ENCODE measurements around the gene GSTM4. TPM values are rescaled to one million over a fixed set of nuclear protein-coding genes. Genes with fewer than 3 reads are reported as not detected.
"Not testable (repeated sequence)": the region's sequence is repeated elsewhere in the genome, so short reads cannot be mapped to it uniquely, and the experiment has no call there.

The GSTM4 gene
- polyA plus RNA-seq, 1 donor from 2014 or later: 0.71 TPM

GRCh38 chr1:109695138-109695537, 39.2 kb downstream of the GSTM4 start:
- H3K9me3 ChIP-seq (ENCODE audit: low read length); H4K20me1 ChIP-seq (ENCODE audit: insufficient read depth): not testable (repeated sequence)

GRCh38 chr1:109697066-109697465, 41.2 kb downstream of the GSTM4 start:
- H3K9me3 ChIP-seq (ENCODE audit: low read length): no peaks in the 10 kb centered on the region
- TF ChIP-seq SMC3 (conservative IDR thresholded peaks at IDR 0.05; ENCODE audit: poor library complexity) (no peak), TAF1 (IDR thresholded peaks at IDR 0.05; ENCODE audit: low read depth) (no peak), MXI1 (conservative IDR thresholded peaks at IDR 0.05; ENCODE audit: poor library complexity, severe bottlenecking) (no peak), REST (IDR thresholded peaks at IDR 0.05; ENCODE audit: borderline replicate concordance) (no peak), EP300 (conservative IDR thresholded peaks at IDR 0.05; ENCODE audit: poor library complexity, severe bottlenecking) (no peak), CTCF (IDR thresholded peaks at IDR 0.05; ENCODE audit: poor library complexity, severe bottlenecking) (no peak), RAD21 (conservative IDR thresholded peaks at IDR 0.05) (no peak), POLR2AphosphoS5 (IDR thresholded peaks at IDR 0.05) (no peak), EZH2 (IDR thresholded peaks at IDR 0.05; ENCODE audit: borderline replicate concordance, insufficient read depth, low read length, poor library complexity, severe bottlenecking) (no peak)
- no peak overlapping the region for H2AFZ ChIP-seq (ENCODE audit: low read depth, low read length)
- no peaks in the 10 kb centered on the region for H4K20me1 ChIP-seq (ENCODE audit: insufficient read depth)
- no peak overlapping the region for H3K27ac ChIP-seq (ENCODE audit: low read length)
- no peak overlapping the region for H3K9ac ChIP-seq (ENCODE audit: low read length)
- H3K27me3 ChIP-seq (ENCODE audit: insufficient read depth, low read depth, low read length): no peaks in the 10 kb centered on the region
- no peaks in the 10 kb centered on the region for H3K9me2 ChIP-seq (ENCODE audit: insufficient read depth, low read length)
- no peaks in the 10 kb centered on the region for H3K36me3 ChIP-seq (ENCODE audit: insufficient read depth, low read length)
- no peak overlapping the region for H3K4me2 ChIP-seq (ENCODE audit: low read length)
- no peaks in the 10 kb centered on the region for H3F3A ChIP-seq (ENCODE audit: insufficient read depth, low read length, poor library complexity, severe bottlenecking)
- H3K79me2 ChIP-seq (replicated peaks; ENCODE audit: insufficient read depth, low read length): no peaks in the 10 kb centered on the region
- no peak overlapping the region for H3K4me3 ChIP-seq (ENCODE audit: low read length)

More at GRCh38 chr1:109695138-109695537, 39.2 kb downstream of the GSTM4 start:
- H3K27me3 ChIP-seq (ENCODE audit: insufficient read depth, low read depth, low read length); H3K9me2 ChIP-seq (ENCODE audit: insufficient read depth, low read length); H3K27ac ChIP-seq (ENCODE audit: low read length); H3K4me3 ChIP-seq (ENCODE audit: low read length); H3F3A ChIP-seq (ENCODE audit: insufficient read depth, low read length, poor library complexity, severe bottlenecking); H2AFZ ChIP-seq (ENCODE audit: low read depth, low read length); H3K4me2 ChIP-seq (ENCODE audit: low read length); H3K9ac ChIP-seq (ENCODE audit: low read length); H3K36me3 ChIP-seq (ENCODE audit: insufficient read depth, low read length); H3K79me2 ChIP-seq (replicated peaks; ENCODE audit: insufficient read depth, low read length): not testable (repeated sequence)

- H3F3A ChIP-seq (ENCODE audit: insufficient read depth, low read length, poor library complexity, severe bottlenecking); H3K36me3 ChIP-seq (ENCODE audit: insufficient read depth, low read length); H2AFZ ChIP-seq (ENCODE audit: low read depth, low read length); H3K27ac ChIP-seq (ENCODE audit: low read length); H3K79me2 ChIP-seq (replicated peaks; ENCODE audit: insufficient read depth, low read length); H3K4me2 ChIP-seq (ENCODE audit: low read length); H4K20me1 ChIP-seq (ENCODE audit: insufficient read depth); H3K27me3 ChIP-seq (ENCODE audit: insufficient read depth, low read depth, low read length); H3K9me3 ChIP-seq (ENCODE audit: low read length); H3K4me3 ChIP-seq (ENCODE audit: low read length); H3K9ac ChIP-seq (ENCODE audit: low read length); H3K9me2 ChIP-seq (ENCODE audit: insufficient read depth, low read length): not testable (repeated sequence)
These were observed 42.0 kb downstream of the GSTM4 start for GRCh38 chr1:109697861-109698260.

- H3K4me3 ChIP-seq (ENCODE audit: low read length); H2AFZ ChIP-seq (ENCODE audit: low read depth, low read length); H3K79me2 ChIP-seq (replicated peaks; ENCODE audit: insufficient read depth, low read length); H3K9me2 ChIP-seq (ENCODE audit: insufficient read depth, low read length); H3K4me2 ChIP-seq (ENCODE audit: low read length); H3K36me3 ChIP-seq (ENCODE audit: insufficient read depth, low read length); H3K9me3 ChIP-seq (ENCODE audit: low read length); H3K27me3 ChIP-seq (ENCODE audit: insufficient read depth, low read depth, low read length); H3K27ac ChIP-seq (ENCODE audit: low read length); H4K20me1 ChIP-seq (ENCODE audit: insufficient read depth); H3K9ac ChIP-seq (ENCODE audit: low read length); H3F3A ChIP-seq (ENCODE audit: insufficient read depth, low read length, poor library complexity, severe bottlenecking): not testable (repeated sequence)
These were observed 47.0 kb downstream of the GSTM4 start for GRCh38 chr1:109702940-109703339.
